ENCODE measurements around the gene LYAR. TPM values are rescaled to one million over a fixed set of nuclear protein-coding genes. Genes with fewer than 3 reads are reported as not detected.

Gene LYAR
- total RNA-seq, 2 experiments from 2014 or later: 47.4 to 49.8 TPM

DNA sequence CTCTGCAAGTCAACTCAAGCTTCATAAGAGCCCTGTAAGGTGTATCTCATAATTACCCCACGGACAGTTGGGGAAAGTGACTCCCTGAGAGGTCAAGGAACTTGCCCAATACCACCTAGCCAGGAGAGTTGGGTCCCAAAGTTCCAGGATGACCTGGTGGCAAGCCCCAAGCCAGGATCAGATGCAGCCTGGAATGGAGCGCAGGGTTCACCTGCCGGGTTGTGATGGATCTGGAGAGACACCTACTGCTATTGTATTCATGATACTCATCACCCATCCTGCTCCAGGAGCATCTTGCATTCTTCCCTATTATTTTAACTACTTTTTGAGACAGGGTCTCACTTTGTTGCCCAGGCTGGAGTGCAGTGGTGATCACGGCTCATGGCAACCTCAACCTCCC is 36.2 kb upstream of the LYAR start:
- POLR2A ChIA-PET: no interaction called here
- Mint-ChIP-seq H3K27ac (no peak overlapping the region), H3K27me3 (no peaks in the 10 kb centered on the region), H3K4me3 (no peak overlapping the region), H3K36me3 (ENCODE audit: low read depth) (peaks cover 7% of the 10 kb centered on the region), H3K4me1 (no peaks in the 10 kb centered on the region), H3K9me3 (no peaks in the 10 kb centered on the region)
- CTCF ChIA-PET: no interaction called here
- DNase-seq: no peak

DNA sequence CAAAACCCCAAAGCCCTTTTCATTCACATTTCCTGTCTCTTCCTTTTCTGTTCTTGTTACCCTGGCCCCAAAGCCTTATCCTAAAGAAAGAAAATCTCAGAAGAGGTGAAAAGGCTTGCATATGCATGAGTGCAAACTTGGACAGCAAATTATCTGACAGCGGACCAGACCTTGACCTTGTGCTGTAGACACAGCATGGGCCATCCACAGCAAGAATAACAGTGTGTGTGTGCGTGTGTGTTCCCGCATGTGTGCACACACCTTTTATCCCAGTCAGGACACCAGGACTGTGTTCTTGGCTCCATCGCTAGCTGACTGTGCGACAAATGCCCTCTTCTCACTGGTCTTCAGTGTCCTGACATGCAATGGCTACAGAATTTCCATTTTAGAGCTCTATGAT is 35.4 kb upstream of the LYAR start:
- no peak for DNase-seq
- Mint-ChIP-seq H3K36me3 (ENCODE audit: low read depth) (peaks cover 10% of the 10 kb centered on the region), H3K27me3 (no peaks in the 10 kb centered on the region), H3K4me3 (no peak overlapping the region), H3K4me1 (no peaks in the 10 kb centered on the region), H3K9me3 (no peaks in the 10 kb centered on the region), H3K27ac (no peak overlapping the region)
- CTCF ChIA-PET: no interaction called here
- POLR2A ChIA-PET: interaction anchor here (1.2 kb wide), 1 partner anchor 77 kb away, joined by 3 read pairs; the partner anchor contains the start of gene TMEM128

DNA sequence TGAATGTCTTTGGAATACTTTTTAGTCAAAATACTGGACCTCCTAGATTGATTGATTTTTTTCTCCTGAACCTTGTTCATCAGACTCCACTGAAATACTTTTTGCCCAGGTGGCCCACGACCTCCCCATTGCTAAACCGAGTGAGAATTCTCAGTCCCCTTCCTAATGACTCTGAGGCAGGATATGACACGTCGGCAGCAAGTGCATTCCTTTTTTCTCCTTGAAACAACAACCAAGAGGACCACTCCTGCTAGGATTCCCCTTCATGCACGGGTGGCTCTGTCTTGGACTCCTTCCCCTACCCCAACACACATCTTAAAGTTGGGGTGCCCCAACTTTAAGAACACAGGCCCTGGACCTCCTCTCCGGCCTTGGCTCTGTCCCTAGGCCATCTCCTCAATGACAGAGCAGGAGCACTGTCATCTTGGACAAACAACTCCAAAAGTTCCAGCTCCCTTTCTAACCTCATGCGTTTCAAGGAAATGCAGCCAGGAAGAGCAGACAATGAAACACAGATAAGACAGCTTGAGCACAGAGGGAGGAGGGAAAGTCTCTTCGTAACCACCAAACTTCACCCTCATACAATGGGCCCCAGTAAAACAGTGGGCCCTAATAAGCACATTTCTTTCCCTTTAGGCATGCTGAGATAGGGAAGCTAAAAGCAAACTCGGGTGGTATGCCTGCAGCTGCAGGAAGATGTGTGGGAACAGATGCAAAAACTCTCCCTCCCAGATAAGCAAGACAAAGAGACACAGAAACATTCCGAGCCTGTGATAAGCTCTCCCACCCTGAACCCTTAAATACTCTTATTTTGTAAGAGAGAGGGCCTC is 34.0 kb upstream of the LYAR start:
- DNase-seq: no peak
- Mint-ChIP-seq H3K9me3 (no peaks in the 10 kb centered on the region), H3K4me1 (no peaks in the 10 kb centered on the region), H3K27me3 (no peaks in the 10 kb centered on the region), H3K27ac (no peak overlapping the region), H3K4me3 (no peak overlapping the region), H3K36me3 (ENCODE audit: low read depth) (peaks cover 10% of the 10 kb centered on the region)
- ChIA-PET CTCF (interaction anchor here (0.9 kb wide), 1 partner anchor 72 kb away, joined by 3 read pairs; no protein-coding TSS in a partner anchor), POLR2A (interaction anchor here (1.0 to 1.2 kb wide), 2 partner anchors 21 to 76 kb away, joined by 3 read pairs; partner anchors contain the start of gene TMEM128)

DNA sequence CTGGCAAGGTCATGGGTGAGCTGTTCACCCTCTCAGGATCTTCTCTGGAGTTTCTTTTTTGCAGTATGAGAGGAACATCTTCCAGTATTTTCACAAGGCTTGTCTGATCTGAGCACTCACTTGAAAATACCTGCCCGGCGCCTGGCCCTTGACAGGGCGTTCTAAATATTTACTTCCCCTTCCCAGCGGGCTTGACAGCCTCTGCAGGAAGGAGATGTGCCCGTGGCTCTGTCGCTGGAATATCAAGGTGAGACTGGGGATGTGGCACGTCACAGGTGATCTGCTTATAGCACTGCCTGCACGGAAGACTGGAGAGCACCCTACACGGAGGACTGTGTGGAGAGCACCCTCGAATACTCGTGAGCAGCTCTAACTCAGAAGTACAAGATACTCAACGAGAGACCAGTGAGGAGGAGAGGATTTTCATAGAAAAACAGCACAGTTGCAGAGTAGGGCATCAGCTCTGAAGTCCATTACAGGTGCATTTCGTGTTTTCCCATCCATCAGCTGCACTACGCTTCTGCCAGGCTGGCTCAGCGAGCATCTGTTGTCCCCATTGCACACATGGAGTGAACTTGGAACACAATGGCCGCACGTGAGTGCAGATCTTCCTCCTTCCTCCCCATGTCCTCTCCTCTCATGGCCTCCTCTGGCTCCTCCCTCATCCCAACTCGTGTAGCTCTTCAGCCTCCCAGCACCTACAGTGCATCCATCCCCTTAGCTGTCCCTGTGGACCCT is 32.2 kb upstream of the LYAR start:
- no peaks in the 10 kb centered on the region for H3K27me3 Mint-ChIP-seq
- H3K4me3 Mint-ChIP-seq: no peak overlapping the region
- no peaks in the 10 kb centered on the region for H3K9me3 Mint-ChIP-seq
- POLR2A ChIA-PET: no interaction called here
- no peak for DNase-seq
- CTCF ChIA-PET: no interaction called here
- H3K36me3 Mint-ChIP-seq (ENCODE audit: low read depth): peaks cover 12% of the 10 kb centered on the region
- no peak overlapping the region for H3K27ac Mint-ChIP-seq
- H3K4me1 Mint-ChIP-seq: no peaks in the 10 kb centered on the region

DNA sequence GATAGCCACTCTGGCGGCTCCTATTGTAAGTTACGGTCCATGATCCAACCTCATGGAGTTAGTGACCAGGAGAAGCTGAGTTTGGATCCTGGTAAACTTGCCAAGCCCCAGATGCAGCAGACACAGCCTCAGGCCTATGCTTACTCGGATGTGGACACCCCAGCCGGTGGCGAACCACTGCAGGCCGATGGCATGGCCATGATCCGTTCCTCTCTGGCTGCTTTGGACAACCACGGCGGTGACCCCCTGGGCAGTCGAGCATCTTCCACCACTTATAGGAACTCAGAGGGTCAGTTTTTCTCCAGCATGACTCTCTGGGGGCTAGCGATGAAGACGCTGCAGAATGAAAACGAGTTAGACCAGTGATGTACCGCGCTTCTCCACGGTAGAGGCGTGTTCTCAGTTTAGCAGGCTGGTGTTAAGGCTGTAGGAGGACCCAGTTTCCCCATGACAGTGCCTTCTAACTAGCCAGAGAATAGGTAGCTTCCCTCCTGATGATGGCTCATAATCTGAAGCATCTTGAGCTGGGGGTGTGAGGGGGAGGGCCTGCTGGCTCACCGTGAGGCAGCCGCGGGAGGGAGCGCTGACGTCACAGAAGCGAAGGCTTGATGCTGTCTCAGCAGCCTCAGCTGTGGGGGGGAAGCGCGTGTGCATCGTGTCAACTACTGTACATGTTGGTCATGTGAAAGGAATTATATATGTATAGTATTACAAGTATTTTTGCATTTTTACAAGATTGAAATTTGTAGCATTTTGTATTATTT is 31.2 kb upstream of the LYAR start:
- no peak overlapping the region for H3K27ac Mint-ChIP-seq
- ChIA-PET POLR2A (no interaction called here), CTCF (interaction anchor here (1.0 kb wide), 1 partner anchor 65 kb away, joined by 3 read pairs; no protein-coding TSS in a partner anchor)
- no peak overlapping the region for H3K4me3 Mint-ChIP-seq
- H3K36me3 Mint-ChIP-seq (ENCODE audit: low read depth): peaks cover 12% of the 10 kb centered on the region
- H3K4me1 Mint-ChIP-seq: no peaks in the 10 kb centered on the region
- H3K9me3 Mint-ChIP-seq: no peaks in the 10 kb centered on the region
- no peaks in the 10 kb centered on the region for H3K27me3 Mint-ChIP-seq
- no peak for DNase-seq

DNA sequence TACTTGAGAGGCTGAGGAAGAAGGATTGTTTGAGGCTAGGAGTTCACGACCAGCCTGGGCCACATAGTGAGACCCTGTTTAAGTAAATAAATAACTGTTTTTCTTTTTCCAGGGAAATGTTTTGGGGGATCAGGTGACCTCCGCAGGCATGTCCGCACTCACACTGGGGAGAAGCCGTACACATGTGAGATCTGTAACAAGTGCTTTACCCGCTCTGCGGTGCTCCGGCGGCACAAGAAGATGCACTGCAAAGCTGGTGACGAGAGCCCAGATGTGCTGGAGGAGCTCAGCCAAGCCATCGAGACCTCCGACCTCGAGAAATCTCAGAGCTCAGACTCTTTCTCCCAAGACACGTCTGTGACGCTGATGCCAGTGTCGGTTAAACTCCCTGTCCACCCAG is 30.6 kb upstream of the LYAR start:
- DNase-seq: no peak
- H3K36me3 Mint-ChIP-seq (ENCODE audit: low read depth): peaks cover 15% of the 10 kb centered on the region
- H3K27me3 Mint-ChIP-seq: no peaks in the 10 kb centered on the region
- POLR2A ChIA-PET: no interaction called here
- H3K27ac Mint-ChIP-seq: no peak overlapping the region
- H3K9me3 Mint-ChIP-seq: no peaks in the 10 kb centered on the region
- CTCF ChIA-PET: interaction anchor here (1.0 kb wide), 1 partner anchor 65 kb away, joined by 3 read pairs; no protein-coding TSS in a partner anchor
- no peaks in the 10 kb centered on the region for H3K4me1 Mint-ChIP-seq
- no peak overlapping the region for H3K4me3 Mint-ChIP-seq

DNA sequence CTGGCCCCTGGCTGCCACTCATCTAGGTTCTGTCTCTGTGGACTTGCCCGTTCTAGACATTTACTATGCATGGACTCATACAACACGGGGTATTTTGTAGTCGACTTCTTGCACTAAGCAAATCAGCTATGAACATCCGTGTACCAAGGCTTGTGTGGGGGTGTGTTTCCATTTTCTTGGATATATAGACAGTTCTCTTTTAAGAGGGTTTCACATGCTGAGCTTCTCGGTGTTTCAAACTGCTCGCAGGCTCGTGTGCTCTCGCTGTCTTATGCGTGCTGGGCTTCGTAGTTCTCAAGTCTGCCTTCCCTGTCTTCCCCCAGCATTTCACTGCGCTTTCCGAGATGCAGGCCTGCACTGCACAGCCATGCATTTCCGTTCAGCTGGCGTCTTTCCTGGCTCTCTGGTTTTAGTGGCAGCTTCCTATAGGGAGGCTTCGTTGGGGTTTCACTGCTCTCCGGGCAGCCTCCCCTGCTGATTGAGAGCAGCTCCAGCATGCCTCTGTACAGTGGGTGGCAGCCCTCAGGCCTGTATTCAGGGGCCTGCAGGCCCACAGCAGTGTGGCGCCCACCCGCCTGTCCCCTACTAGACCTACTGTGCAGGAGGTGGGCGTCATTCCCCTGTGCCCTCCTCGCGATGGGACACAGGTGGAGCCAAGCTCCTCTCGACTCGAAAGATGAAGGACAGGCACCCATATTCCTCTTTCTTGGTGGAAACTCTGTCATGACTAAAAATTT is 27.7 kb upstream of the LYAR start:
- CTCF ChIA-PET: no interaction called here
- DNase-seq: no peak
- no peak overlapping the region for H3K27ac Mint-ChIP-seq
- H3K9me3 Mint-ChIP-seq: no peaks in the 10 kb centered on the region
- H3K36me3 Mint-ChIP-seq (ENCODE audit: low read depth): peaks cover 25% of the 10 kb centered on the region
- POLR2A ChIA-PET: interaction anchor here (1.1 kb wide), 1 partner anchor 70 kb away, joined by 3 read pairs; the partner anchor contains the start of gene TMEM128
- no peaks in the 10 kb centered on the region for H3K4me1 Mint-ChIP-seq
- no peaks in the 10 kb centered on the region for H3K27me3 Mint-ChIP-seq
- no peak overlapping the region for H3K4me3 Mint-ChIP-seq

DNA sequence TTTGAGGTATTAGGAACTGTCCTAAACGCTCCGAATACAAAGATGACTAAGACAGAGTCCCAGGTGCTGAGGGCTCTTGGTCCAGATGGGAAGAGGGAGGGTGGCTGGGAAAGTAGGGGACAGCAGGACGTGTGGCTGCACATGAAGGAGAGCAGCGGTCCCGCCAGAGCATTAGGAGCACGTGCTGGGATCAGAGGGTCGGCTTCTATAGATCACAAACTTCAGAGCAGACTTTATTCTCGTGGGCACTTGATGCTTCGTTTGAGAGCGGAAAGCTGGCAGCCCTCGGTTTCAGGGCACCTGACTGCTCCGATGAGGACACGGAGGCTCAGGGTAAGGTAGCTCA is 26.2 kb upstream of the LYAR start:
- ChIA-PET POLR2A (interaction anchor here (1.1 kb wide), 1 partner anchor 69 kb away, joined by 3 read pairs; the partner anchor contains the start of gene TMEM128), CTCF (interaction anchor here (1.8 kb wide), 1 partner anchor 16 kb away, joined by 4 read pairs; no protein-coding TSS in a partner anchor)
- Mint-ChIP-seq H3K27me3 (no peaks in the 10 kb centered on the region), H3K4me3 (no peak overlapping the region), H3K36me3 (ENCODE audit: low read depth) (peaks cover 18% of the 10 kb centered on the region), H3K4me1 (no peaks in the 10 kb centered on the region), H3K27ac (no peak overlapping the region), H3K9me3 (no peaks in the 10 kb centered on the region)
- DNase-seq: no peak

DNA sequence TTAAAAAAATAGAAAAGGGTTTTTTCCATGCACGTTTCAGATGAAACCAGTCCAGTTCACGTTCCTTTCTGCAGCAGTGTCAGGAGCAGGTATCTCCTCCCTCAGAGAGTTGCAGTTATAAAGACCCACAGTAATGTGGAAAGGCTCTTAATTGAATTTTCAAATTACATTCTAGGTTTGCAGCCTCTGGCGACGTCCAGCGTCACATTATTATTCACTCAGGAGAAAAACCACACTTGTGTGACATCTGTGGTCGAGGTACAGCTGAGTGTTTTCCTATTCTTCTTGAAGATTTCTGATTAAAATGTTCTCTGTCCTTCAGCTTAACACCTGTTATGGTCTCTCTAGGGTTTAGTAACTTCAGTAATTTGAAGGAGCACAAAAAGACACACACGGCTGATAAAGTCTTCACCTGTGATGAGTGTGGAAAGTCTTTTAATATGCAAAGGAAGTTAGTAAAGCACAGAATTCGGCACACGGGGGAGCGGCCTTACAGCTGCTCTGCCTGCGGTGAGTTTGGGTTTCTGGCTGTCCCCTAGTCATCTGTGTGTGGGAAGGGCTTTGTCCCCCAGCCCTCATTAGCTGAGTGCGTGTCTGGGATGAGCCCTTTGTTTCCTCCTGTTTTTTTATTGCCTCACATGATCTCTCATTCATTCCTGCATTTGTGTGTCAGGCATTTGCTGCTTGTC is 25.7 kb upstream of the LYAR start:
- CTCF ChIA-PET: interaction anchor here (1.0 to 1.8 kb wide), 2 partner anchors 16 to 56 kb away, joined by 3 to 4 read pairs; no protein-coding TSS in a partner anchor

DNA sequence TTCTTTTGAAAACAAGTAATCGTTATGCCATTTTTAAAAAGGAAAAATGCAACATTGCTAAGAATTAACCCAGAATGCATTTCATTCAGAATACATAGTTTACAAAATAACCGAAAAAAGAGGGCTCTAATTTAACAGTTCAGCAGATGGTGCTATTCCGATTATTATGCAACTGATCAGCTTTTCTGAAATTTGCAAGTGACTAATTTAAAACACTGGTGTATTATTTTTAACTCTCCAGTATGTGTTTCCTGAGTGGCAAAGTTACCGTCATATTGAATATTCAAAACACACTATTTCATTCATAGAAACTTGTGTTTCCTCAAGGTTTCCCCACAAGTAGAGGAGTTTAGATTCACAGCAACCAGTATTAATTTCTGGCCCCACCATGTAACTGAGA is 21.2 kb upstream of the LYAR start:
- Mint-ChIP-seq H3K9me3 (no peaks in the 10 kb centered on the region), H3K27me3 (no peaks in the 10 kb centered on the region), H3K36me3 (ENCODE audit: low read depth) (peaks cover 20% of the 10 kb centered on the region), H3K4me3 (no peak overlapping the region), H3K4me1 (no peaks in the 10 kb centered on the region), H3K27ac (no peak overlapping the region)
- ChIA-PET POLR2A (interaction anchor here (1.4 to 1.6 kb wide), 2 partner anchors 10 to 20 kb away, joined by 3 read pairs; no protein-coding TSS in a partner anchor), CTCF (interaction anchor here (1.1 kb wide), 1 partner anchor 59 kb away, joined by 4 read pairs; no protein-coding TSS in a partner anchor)
- no peak for DNase-seq

More for the DNA sequence above, 25.7 kb upstream of the LYAR start:
- POLR2A ChIA-PET: no interaction called here
- H3K4me1 Mint-ChIP-seq: no peaks in the 10 kb centered on the region
- no peaks in the 10 kb centered on the region for H3K9me3 Mint-ChIP-seq
- H3K4me3 Mint-ChIP-seq: no peak overlapping the region
- no peak for DNase-seq
- no peak overlapping the region for H3K27ac Mint-ChIP-seq
- peaks cover 16% of the 10 kb centered on the region for H3K36me3 Mint-ChIP-seq (ENCODE audit: low read depth)
- H3K27me3 Mint-ChIP-seq: no peaks in the 10 kb centered on the region

DNA sequence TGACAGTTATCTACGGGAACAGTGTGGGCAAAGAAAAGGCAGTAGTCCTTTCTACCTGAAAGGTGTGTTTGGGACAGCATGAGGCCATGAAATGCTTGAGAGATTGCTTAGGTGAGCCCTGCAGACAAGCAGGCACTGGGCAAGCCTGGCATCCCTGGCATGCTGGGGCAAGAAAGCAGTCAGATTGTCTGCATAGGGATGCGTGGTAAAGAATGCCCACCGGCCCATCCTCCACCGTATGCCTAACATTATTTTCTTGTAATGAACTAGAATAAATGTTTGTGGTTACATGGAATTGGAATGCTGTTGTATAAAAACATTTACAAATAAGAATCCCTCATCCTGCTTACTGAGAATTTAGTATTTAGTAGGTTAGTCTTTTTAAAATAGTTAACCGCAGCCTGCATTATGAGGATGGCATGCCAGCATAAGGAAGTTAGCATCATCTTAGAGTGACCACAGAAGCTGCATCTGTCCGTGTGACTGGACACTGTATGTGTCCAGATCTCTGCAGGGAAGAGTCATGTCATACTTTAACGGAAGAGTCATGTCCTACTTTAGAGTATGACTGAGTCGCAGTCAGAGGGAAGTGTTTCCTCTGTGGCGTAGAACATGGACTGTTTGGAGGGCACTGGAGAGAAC is 19.0 kb upstream of the LYAR start:
- Mint-ChIP-seq H3K4me3 (no peak overlapping the region), H3K27me3 (no peaks in the 10 kb centered on the region), H3K36me3 (ENCODE audit: low read depth) (peaks cover 13% of the 10 kb centered on the region), H3K27ac (no peak overlapping the region), H3K9me3 (no peaks in the 10 kb centered on the region), H3K4me1 (no peaks in the 10 kb centered on the region)
- DNase-seq: no peak
- ChIA-PET POLR2A (no interaction called here), CTCF (no interaction called here)

Data from activated CD4-positive, alpha-beta memory T cell treated with anti-CD3 and anti-CD28 coated beads, Interleukin-2, amount 10 ng/mL, durations not matched to agents 7 days and 5 days (primary cell).